ENCODE data around the gene SLC38A7.

The SLC38A7 gene

GRCh38 chr16:58635502-58635901 lies 49.1 kb downstream of the SLC38A7 start:
- DNase-seq, result no peak

- DNase-seq, result no peak
Observed at GRCh38 chr16:58634265-58634802, 50.2 kb downstream of the SLC38A7 start.

- DNase-seq, result peak; percentile 99
Observed at GRCh38 chr16:58629733-58630640, 54.6 kb downstream of the SLC38A7 start, which contains the start of gene CNOT1. Gene CNOT1, minus strand, starts transcription at chr16:58629826. Its CDS starts 30,489 bp downstream, at chr16:58599337.

GRCh38 chr16:58628845-58629732 lies 55.5 kb downstream of the SLC38A7 start:
- DNase-seq, result peak; percentile 27 to 30

- DNase-seq, result no peak
Observed at GRCh38 chr16:58624209-58624608, 60.4 kb downstream of the SLC38A7 start.

GRCh38 chr16:58620396-58620795 lies 64.2 kb downstream of the SLC38A7 start:
- DNase-seq, result no peak

GRCh38 chr16:58615280-58615679 lies 69.3 kb downstream of the SLC38A7 start:
- DNase-seq, result no peak

Measured in hippocampal formation (tissue), 2 donors.